UCSD-AML1 (cell line): ENCODE data around the gene SHOX.
"Not testable (repeated sequence)": the region's sequence is repeated elsewhere in the genome, so short reads cannot be mapped to it uniquely, and the experiment has no call there.

Experiments used
- DNase-seq: peaks from one replicate; lab custom pipeline; 2025; ENCODE audit not compliant: unreplicated experiment; lab: John Stamatoyannopoulos, UW

The SHOX gene

DNA sequence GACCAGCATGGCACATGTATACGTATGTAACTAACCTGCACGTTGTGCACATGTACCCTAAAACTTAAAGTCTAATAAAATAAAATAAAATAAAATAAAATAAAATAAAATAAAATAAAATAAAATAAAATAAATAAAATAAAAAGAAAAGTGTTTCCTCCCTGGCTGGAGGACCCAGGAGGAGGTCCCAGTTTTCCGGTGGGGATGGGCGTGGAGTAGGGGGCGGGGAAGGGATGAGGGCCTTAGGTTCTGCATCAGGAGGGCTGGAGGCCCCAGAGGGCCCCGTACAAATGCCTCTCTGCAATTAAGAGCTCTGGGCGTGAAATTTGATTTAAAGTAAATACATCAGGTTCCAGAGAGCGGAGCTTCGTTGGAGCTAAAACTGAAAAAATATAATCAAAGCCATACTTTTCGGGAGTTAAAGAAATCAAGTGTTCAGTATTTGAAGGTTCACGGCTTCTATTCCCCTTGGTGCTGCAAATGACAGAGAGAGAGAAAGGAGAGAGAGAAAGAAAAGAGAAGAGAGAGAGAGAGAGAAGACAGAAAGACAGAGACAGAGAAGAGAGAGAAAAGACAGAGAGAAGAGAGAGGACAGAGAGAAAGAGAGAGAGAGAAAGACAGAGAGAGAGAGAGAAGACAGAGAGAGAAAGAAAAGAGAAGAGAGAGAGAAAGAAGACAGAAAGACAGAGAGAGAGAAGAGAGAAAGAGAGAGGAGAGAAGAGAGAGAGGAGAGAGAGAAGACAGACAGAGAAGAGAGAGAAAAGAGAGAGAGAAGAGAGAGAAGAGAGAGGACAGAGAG is 8.7 kb upstream of the SHOX start:
- DNase-seq = no peak

DNA sequence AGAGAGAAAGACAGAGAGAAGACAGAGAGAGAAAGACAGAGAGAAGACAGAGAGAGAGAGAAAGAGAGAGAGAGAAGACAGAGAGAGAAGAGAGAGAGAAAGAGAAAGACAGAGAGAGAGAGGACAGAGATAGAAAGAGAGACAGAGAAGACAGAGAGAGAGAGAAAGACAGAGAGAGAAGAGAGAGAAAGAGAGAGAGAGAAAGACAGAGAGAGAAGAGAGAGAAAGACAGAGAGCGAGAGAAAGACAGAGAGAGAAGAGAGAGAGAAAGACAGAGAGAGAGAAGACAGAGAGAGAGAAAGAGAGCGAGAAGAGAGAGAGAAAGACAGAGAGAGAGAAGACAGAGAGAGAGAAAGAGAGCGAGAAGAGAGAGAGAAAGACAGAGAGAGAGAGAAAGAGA is 7.8 kb upstream of the SHOX start:
- not testable (repeated sequence) for DNase-seq

DNA sequence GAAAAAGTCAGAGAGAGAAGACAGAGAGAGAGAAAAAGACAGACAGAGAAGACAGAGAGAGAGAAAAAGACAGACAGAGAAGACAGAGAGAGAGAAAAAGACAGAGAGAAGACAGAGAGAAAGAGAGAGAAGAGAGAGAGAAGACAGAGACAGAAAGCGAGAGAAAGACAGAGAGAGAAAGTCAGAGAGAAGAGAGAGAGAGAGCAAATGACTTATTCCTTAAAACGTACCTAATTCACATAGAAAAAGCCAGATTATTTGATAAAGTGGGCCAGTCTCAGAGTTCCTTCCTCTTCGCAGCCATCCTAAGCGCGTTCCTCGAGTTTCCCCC is 7.4 kb upstream of the SHOX start:
- DNase-seq = no peak

DNA sequence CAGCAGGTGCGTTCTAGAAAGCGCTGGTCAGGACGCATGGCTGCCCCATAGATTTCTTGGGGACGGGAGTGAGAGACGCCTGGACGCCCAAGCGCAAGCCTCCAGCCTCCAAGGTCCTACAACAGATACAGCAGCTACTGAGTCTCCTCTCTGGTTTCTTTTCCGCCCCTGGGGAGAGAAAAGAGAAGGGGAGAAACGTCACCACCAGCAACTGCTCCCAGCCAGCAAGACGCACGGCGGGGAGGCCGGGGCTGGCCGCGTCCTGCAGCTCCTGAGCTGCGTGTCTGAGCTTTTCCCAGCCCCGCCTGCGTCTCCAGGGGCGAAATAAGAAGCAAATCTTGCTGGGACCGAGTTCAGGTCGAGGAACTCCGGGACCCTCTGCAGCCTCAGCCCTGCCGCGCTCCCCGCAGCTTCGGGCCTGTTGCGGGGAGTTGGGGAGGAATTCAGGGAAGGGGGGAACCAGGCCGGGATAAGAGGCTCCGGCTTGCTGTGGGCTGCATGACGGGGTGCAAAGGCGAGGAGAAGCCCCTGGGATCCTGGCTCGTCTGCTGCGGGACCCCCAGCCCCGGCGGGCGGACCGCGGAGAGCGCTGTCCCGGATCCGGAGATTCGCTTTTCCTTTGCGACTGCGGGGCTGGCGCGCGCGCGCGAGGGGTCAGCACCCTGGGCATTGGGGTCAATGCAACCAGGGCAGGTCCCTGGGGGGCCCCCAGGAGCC is 6.8 kb upstream of the SHOX start:
- DNase-seq = no peak

DNA sequence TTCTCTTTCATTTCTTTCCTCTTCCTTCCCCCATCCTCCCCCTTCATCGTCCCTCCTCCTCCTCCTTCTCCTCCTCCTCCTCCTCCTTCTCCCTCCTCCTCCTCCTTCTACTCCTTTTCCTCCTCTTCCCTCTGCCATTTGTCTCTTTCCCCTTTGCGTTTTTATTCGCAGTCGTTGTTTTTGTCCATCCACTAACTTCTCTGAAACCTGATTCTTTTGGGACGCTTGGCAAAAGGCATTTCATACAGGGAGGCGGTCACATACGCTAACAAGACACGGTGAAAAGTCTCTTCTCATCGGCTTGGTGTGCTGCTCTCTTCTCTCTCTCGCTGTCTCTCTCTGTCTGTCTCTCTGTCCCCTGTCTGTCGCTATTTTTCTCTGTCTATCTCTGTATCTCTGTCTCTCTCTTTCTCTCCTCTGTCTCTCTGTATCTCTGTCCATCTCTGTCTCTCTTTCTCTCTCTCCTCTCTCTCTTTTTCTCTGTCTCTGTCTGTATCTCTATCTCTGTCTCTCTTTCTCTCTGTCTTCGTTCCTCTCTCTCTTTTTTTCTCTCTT is 5.4 kb upstream of the SHOX start:
- no peak for DNase-seq

DNA sequence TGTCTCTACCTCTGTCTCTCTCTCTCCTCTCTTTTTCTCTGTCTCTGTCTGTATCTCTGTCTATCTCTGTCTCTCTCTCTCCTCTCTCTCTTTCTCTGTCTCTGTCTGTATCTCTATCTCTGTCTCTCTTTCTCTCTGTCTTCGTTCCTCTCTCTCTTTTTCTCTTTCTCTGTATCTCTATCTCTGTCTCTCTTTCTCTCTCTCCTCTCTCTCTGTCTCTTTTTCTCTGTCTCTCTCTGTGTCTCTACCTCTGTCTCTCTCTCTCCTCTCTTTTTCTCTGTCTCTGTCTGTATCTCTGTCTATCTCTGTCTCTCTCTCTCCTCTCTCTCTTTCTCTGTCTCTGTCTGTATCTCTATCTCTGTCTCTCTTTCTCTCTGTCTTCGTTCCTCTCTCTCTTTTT is 4.5 kb upstream of the SHOX start:
- not testable (repeated sequence) for DNase-seq

DNA sequence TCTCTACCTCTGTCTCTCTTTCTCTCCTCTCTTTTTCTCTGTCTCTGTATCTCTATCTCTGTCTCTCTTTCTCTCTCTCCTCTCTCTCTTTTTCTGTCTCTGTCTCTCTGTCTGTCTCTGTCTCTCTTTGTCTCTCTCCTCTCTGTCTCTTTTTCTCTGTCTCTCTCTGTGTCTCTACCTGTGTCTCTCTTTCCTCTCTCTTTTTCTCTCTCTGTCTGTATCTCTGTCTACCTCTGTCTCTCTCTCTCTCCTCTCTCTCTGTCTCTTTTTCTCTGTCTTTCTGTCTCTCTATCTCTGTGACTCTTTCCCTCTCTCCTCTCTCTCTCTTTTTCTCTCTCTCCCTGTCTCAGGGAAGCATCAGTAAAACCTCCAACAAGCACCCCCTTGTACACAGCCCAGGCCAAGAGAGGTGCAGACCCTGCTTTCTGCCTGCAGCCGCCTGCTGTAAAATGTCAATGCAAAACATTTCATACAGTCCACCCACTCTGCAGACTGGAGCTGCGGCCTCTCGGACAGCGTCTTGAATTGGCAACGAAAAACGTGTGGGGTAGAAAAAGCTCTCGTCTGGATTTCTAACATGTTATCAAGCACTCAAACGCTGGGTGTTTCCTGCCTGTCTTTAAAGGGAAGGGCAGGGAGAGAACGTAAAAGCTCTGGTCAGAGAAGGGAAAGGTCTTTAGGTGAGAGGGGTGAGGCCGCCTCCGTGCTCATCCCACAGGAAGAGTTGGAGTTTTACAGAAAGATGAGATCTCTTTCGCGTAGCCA is 3.7 kb upstream of the SHOX start:
- DNase-seq = no peak

DNA sequence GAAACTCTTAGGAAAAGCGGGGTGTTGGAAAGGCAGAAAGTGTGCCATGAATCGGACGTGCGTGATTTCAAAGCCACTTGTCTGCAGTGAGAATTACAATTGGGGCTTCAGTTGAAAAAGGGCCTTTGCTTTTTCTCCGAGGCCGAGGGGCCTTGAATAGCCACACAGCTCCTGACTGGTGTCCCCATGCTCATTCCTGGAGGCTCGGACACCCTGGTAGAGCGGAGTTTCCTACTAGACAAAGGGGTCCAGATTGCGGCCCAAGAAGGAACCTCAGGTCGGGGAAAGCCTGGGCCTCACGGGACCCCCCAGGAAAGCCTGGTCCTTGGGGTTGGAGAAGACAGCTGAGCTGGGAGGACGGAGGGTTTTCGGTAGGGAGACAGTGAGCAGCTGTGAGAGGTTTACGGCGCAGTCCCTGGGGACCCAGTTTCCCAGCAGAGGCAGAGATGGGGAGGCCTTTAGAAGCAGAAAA is 3.0 kb upstream of the SHOX start:
- DNase-seq = no peak

DNA sequence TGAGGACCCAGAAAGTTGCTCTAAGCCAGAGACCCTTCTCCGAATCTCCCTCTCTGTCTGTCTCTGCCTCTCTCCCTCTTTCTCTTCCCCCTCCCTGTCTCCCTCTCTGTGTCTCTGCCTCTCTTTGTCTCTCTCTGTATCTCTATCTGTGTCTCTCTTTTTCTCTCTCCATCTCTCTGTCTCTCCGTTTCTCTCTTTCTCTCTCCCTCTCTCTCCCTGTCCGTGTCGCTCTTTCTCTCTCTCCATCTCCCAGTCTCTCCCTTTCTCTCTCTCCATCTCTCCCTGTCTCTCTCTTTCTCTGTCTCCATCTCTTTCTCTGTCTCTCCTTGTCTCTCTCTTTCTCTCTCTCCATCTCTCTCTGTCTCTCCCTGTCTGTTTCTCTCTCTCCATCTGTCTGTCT is 2.6 kb upstream of the SHOX start:
- no peak for DNase-seq

DNA sequence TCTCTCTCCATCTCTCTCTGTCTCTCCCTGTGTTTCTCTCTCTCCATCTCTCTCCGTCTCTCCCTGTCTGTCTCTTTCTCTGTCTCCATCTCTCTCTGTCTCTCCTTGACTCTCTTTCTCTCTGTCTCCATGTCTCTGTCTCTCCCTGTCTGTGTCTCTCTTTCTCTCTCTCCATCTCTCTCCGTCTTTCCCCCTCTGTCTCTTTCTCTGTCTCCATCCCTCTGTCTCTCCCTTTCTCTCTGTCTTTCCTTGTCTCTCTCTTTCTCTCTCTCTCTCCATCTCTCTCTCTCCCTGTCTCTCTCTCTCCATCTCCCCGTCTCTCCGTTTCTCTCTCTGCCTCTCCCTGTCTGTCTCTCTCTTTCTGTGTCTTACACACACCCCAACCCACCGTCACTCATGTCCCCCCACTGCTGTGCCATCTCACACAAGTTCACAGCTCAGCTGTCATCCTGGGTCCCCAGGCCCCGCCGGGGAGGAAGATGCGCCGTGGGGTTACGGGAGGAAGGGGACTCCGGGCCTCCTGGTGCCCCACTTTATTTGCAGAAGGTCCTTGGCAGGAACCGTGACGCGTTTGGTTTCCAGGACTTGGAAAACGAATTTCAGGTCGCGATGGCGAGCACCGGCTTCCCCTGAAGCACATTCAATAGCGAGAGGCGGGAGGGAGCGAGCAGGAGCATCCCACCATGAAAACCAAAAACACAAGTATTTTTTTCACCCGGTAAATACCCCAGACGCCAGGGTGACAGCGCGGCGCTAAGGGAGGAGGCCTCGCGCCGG is 1.2 kb upstream of the SHOX start:
- no peak for DNase-seq

DNA sequence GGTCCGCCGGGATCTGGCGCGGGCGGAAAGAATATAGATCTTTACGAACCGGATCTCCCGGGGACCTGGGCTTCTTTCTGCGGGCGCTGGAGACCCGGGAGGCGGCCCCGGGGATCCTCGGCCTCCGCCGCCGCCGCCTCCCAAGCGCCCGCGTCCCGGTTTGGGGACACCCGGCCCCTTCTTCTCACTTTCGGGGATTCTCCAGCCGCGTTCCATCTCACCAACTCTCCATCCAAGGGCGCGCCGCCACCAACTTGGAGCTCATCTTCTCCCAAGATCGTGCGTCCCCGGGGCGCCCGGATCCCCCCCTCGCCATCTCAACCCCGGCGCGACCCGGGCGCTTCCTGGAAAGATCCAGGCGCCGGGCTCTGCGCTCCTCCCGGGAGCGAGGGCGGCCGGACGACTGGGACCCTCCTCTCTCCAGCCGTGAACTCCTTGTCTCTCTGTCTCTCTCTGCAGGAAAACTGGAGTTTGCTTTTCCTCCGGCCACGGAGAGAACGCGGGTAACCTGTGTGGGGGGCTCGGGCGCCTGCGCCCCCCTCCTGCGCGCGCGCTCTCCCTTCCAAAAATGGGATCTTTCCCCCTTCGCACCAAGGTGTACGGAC is 482 bp upstream of the SHOX start:
- DNase-seq = no peak

DNA sequence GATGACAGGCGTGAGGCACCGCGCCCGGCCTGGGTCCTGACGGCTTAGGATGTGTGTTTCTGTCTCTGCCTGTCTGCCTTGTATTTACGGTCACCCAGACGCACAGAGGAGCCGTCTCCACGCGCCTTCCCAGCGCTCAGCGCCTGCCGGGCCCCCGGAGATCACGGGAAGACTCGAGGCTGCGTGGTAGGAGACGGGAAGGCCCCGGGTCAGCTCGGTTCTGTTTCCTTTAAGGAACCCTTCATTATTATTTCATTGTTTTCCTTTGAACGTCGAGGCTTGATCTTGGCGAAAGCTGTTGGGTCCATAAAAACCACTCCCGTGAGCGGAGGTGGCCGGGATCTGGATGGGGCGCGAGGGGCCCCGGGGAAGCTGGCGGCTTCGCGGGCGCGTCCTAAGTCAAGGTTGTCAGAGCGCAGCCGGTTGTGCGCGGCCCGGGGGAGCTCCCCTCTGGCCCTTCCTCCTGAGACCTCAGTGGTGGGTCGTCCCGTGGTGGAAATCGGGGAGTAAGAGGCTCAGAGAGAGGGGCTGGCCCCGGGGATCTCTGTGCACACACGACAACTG is 1.3 kb downstream of the SHOX start:
- DNase-seq = no peak

DNA sequence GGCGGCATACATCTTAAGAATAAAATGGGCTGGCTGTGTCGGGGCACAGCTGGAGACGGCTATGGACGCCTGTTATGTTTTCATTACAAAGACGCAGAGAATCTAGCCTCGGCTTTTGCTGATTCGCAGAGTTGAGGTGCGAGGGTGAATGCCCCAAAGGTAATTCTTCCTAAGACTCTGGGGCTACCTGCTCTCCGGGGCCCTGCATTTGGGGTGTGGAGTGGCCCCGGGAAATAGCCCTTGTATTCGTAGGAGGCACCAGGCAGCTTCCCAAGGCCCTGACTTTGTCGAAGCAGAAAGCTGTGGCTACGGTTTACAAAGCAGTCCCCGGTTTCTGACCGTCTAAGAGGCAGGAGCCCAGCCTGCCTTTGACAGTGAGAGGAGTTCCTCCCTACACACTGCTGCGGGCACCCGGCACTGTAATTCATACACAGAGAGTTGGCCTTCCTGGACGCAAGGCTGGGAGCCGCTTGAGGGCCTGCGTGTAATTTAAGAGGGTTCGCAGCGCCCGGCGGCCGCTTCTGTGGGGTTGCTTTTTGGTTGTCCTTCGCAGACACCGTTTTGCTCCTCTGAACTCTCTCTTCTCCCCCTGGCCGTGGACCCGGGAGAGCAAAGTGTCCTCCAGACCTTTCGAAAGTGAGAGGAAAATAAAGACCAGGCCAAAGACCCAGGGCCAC is 1.9 kb downstream of the SHOX start:
- no peak for DNase-seq

DNA sequence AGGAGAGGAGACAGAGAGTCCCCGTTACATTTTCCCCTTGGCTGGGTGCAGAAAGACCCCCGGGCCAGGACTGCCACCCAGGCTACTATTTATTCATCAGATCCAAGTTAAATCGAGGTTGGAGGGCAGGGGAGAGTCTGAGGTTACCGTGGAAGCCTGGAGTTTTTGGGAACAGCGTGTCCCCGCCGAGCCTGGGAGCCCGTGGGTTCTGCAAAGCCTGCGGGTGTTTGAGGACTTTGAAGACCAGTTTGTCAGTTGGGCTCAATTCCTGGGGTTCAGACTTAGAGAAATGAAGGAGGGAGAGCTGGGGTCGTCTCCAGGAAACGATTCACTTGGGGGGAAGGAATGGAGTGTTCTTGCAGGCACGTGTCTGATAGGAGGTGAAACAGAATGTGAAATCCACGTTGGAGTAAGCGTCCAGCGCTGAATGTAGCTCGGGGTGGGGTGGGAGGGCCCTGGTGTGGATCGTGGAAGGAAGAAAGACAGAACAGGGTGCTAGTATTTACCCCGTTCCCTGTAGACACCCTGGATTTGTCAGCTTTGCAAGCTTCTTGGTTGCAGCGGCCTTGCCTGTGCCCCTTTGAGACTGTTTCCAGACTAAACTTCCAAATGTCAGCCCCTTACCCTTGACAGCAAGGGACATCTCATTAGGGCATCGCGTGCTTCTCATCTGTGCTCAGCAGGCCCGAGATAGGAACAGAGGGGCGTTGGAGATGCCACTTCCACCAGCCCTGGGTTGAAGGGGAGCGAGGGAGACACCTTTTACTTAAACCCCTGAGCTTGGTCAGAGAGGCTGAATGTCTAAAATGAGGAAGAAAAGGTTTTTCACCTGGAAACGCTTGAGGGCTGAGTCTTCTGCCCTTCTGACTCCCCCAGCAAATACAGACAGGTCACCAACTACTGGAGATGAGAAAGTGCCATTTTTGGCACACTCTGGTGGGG is 2.7 kb downstream of the SHOX start:
- DNase-seq = no peak

DNA sequence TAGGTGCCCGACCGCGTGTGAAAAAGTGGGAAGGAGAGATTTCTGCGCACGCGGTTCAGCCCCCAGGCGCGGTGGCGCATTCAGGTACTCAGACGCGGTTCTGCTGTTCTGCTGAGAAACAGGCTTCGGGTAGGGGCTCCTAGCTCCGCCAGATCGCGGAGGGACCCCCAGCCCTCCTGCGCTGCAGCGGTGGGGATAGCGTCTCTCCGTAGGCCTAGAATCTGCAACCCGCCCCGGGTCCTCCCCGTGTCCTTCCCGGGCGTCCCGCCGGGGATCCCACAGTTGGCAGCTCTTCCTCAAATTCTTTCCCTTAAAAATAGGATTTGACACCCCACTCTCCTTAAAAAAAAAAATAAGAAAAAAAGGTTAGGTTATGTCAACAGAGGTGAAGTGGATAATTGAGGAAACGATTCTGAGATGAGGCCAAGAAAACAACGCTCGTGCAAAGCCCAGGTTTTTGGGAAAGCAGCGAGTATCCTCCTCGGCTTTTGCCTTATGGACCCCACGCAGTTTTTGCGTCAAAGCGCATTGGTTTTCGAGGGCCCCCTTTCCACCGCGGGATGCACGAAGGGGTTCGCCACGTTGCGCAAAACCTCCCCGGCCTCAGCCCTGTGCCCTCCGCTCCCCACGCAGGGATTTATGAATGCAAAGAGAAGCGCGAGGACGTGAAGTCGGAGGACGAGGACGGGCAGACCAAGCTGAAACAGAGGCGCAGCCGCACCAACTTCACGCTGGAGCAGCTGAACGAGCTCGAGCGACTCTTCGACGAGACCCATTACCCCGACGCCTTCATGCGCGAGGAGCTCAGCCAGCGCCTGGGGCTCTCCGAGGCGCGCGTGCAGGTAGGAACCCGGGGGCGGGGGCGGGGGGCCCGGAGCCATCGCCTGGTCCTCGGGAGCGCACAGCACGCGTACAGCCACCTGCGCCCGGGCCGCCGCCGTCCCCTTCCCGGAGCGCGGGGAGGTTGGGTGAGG is 3.7 kb downstream of the SHOX start:
- DNase-seq = no peak

DNA sequence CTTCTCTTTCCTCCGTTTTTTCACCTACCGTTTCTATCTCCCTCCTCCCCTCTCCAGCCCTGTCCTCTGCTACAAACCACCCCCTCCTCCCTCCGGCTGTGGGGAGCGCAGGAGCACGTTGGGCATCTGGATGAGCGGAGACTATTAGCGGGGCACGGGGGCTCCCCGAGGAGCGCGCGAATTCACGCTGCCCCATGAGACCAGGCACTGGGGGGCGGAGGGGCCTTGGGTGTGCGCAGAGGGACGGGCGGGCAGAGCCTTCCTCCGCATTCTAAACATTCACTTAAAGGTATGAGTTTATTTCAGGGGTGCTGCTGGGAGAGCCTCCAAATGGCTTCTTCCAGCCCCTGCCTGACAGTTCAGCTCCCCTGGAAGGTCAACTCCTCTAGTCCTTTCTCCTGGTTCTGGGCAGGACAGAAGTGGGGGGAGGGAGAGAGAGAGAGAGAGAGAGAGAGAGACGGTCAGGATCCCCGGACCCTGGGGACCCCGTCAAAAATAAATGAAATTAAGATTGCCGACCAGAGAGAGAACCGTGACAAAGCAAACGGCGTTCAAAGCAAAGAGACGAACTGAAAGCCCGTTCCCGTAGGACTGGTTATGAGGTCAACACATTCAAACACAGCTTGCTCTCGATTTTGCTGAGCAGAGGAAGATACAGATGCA is 5.0 kb downstream of the SHOX start:
- DNase-seq = no peak
